H1 (cell line): ENCODE data around the gene CTNND2. TPM values are rescaled to one million over a fixed set of nuclear protein-coding genes. Genes with fewer than 3 reads are reported as not detected.

Experiments
- CTCF ChIA-PET: fragments of 300-600 bp; sonication (Branson Sonifier 250); formaldehyde crosslinking; loops from one replicate; lab custom pipeline; 2021; ENCODE audit not compliant: partially characterized antibody; lab: Charles Lee
- POLR2A ChIA-PET: fragments of 300-600 bp; sonication (Branson Sonifier 250); formaldehyde crosslinking; loops from one replicate; lab custom pipeline; 2021; ENCODE audit warnings: inconsistent platforms; ENCODE audit not compliant: partially characterized antibody; lab: Charles Lee
- DNase-seq, 2 experiments: peaks; one replicate each; pipeline versions ENCODE4 v3.0.0 to v3.0.0-alpha.2; 2010 to 2022; ENCODE audit warnings: low spot score in 2 of 2, low read depth in 1 of 2, mixed read lengths in 1 of 2
- FAIRE-seq: peaks from 2 replicates; lab custom pipeline; 2011; peaks lifted over from hg19 to GRCh38; lab: Jason Lieb, UNC
- H2AFZ ChIP-seq: 2 replicates; pipeline ENCODE4 v1.8.1; 2012; ENCODE audit warnings: low read length, inconsistent platforms
- H2AK5ac ChIP-seq: 2 replicates; pipeline ENCODE4 v1.6.1; 2013; ENCODE audit warnings: low read depth, low read length
- H2BK120ac ChIP-seq: replicated peaks from 2 replicates; pipeline ENCODE3; 2013; ENCODE audit warnings: low read depth, low read length, inconsistent platforms
- H2BK12ac ChIP-seq: 2 replicates; pipeline ENCODE4 v1.6.1; 2013; ENCODE audit warnings: low read depth, low read length
- H2BK15ac ChIP-seq: 2 replicates; pipeline ENCODE4 v1.6.1; 2013; ENCODE audit warnings: low read length
- H2BK20ac ChIP-seq: 2 replicates; pipeline ENCODE4 v1.6.1; 2013; ENCODE audit warnings: low read length
- H2BK5ac ChIP-seq: 2 replicates; pipeline ENCODE4 v1.6.1; 2013; ENCODE audit warnings: low read depth, low read length
- H3K14ac ChIP-seq: 2 replicates; pipeline ENCODE4 v1.6.1; 2013; ENCODE audit warnings: inconsistent platforms; ENCODE audit not compliant: insufficient read length
- H3K18ac ChIP-seq: 2 replicates; pipeline ENCODE4 v1.6.1; 2013; ENCODE audit warnings: low read length; ENCODE audit errors: extremely low read depth
- H3K23ac ChIP-seq: 2 replicates; pipeline ENCODE4 v1.6.1; 2013; ENCODE audit warnings: inconsistent platforms; ENCODE audit not compliant: insufficient read length
- H3K23me2 ChIP-seq: 2 replicates; pipeline ENCODE4 v1.6.1; 2013; ENCODE audit warnings: low read depth, low read length
- H3K27ac ChIP-seq: 2 replicates; pipeline ENCODE4 v1.6.1; 2011; ENCODE audit warnings: low read depth, low read length, inconsistent platforms
- H3K27me3 ChIP-seq, 4 experiments: replicated peaks in 1 of 4; 1 replicate in 1 of 4; 2 replicates in 3 of 4; pipeline versions ENCODE4 v1.6.1 to v1.8.1; 2011 to 2013; ENCODE audit warnings: low read length in 3 of 4, mild to moderate bottlenecking in 3 of 4, inconsistent platforms in 2 of 4, mixed read lengths in 2 of 4, moderate library complexity in 1 of 4; ENCODE audit not compliant: control insufficient read depth in 3 of 4, insufficient read depth in 3 of 4; ENCODE audit errors: extremely low read depth in 1 of 4
- H3K36me3 ChIP-seq, 4 experiments: 2 replicates each; pipeline versions ENCODE4 v1.6.1 to v1.8.1; 2011 to 2013; ENCODE audit warnings: mild to moderate bottlenecking in 4 of 4, low read length in 3 of 4, moderate library complexity in 2 of 4, control low read depth in 1 of 4, inconsistent platforms in 1 of 4; ENCODE audit not compliant: insufficient read depth in 4 of 4, control insufficient read depth in 2 of 4
- H3K4ac ChIP-seq: replicated peaks from 2 replicates; pipeline ENCODE3; 2013; ENCODE audit warnings: low read length, low read depth, mixed read lengths, inconsistent platforms; ENCODE audit not compliant: insufficient read length
- H3K4me1 ChIP-seq, 4 experiments: replicated peaks in 1 of 4; 1 replicate in 1 of 4; 2 replicates in 3 of 4; pipeline versions ENCODE4 v1.6.1 to v1.8.1; 2011 to 2013; ENCODE audit warnings: low read length in 3 of 4, inconsistent platforms in 2 of 4, mixed read lengths in 1 of 4; ENCODE audit not compliant: insufficient read depth in 4 of 4, control insufficient read depth in 3 of 4
- H3K4me2 ChIP-seq, 2 experiments: 2 replicates each; pipeline versions ENCODE4 v1.6.1 to v1.8.1; 2011 to 2013; ENCODE audit warnings: low read depth in 2 of 2, low read length in 2 of 2, control low read depth in 1 of 2, inconsistent platforms in 1 of 2, mild to moderate bottlenecking in 1 of 2; ENCODE audit not compliant: insufficient read depth in 1 of 2
- H3K4me3 ChIP-seq, 4 experiments: fragments of 200-600, 300-600 bp in 1 of 4; sonication (generic), shearing (Covaris generic), sonication (Bioruptor Twin) in 1 of 4; 2 replicates each; pipeline versions ENCODE4 v1.5.1 to v1.8.1; 2011 to 2016; ENCODE audit warnings: low read length in 4 of 4, low read depth in 3 of 4, control low read depth in 2 of 4, inconsistent platforms in 2 of 4, mild to moderate bottlenecking in 2 of 4, mixed read lengths in 1 of 4, moderate library complexity in 1 of 4; ENCODE audit not compliant: insufficient read depth in 2 of 4; ENCODE audit errors: extremely low read depth in 1 of 4
- H3K56ac ChIP-seq: replicated peaks from 2 replicates; pipeline ENCODE3; 2013; ENCODE audit warnings: low read depth, mild to moderate bottlenecking, mixed read lengths, low read length, inconsistent platforms; ENCODE audit not compliant: insufficient read length
- H3K79me1 ChIP-seq: 2 replicates; pipeline ENCODE4 v1.6.1; 2013; ENCODE audit warnings: low read depth, low read length, control low read depth
- H3K79me2 ChIP-seq, 2 experiments: 2 replicates each; pipeline versions ENCODE4 v1.6.1 to v1.8.1; 2012 to 2013; ENCODE audit warnings: low read length in 2 of 2, mild to moderate bottlenecking in 2 of 2, inconsistent platforms in 1 of 2; ENCODE audit not compliant: insufficient read depth in 2 of 2, control insufficient read depth in 1 of 2
- H3K9ac ChIP-seq, 4 experiments: replicated peaks in 1 of 4; 1 replicate in 1 of 4; 2 replicates in 3 of 4; pipeline versions ENCODE4 v1.6.1 to v1.8.1; 2011 to 2013; ENCODE audit warnings: low read depth in 3 of 4, low read length in 3 of 4, control low read depth in 2 of 4, mild to moderate bottlenecking in 2 of 4, moderate library complexity in 2 of 4, inconsistent platforms in 1 of 4; ENCODE audit errors: extremely low read depth in 1 of 4
- H3K9me3 ChIP-seq, 2 experiments: 2 replicates each; pipeline versions ENCODE4 v1.6.1 to v1.8.1; 2012 to 2013; ENCODE audit warnings: mild to moderate bottlenecking in 2 of 2, moderate library complexity in 2 of 2, control low read depth in 1 of 2, inconsistent platforms in 1 of 2, low read depth in 1 of 2, low read length in 1 of 2, mixed read lengths in 1 of 2; ENCODE audit not compliant: insufficient read depth in 2 of 2
- H4K20me1 ChIP-seq, 2 experiments: replicated peaks in 1 of 2; 2 replicates each; pipeline versions ENCODE3 to v1.8.1; 2011 to 2013; ENCODE audit warnings: inconsistent platforms in 2 of 2, low read length in 2 of 2, mild to moderate bottlenecking in 1 of 2; ENCODE audit not compliant: insufficient read depth in 2 of 2, control insufficient read depth in 1 of 2
- H4K5ac ChIP-seq: 2 replicates; pipeline ENCODE4 v1.6.1; 2013; ENCODE audit warnings: low read length, low read depth, mixed read lengths, inconsistent platforms; ENCODE audit not compliant: insufficient read length
- H4K8ac ChIP-seq: 2 replicates; pipeline ENCODE4 v1.8.0; 2013; ENCODE audit warnings: mild to moderate bottlenecking, moderate library complexity, low read length, inconsistent platforms; ENCODE audit not compliant: insufficient read depth; ENCODE audit errors: extremely low read depth
- H4K91ac ChIP-seq: replicated peaks from 2 replicates; pipeline ENCODE3; 2013; ENCODE audit warnings: low read length, mixed read lengths, inconsistent platforms; ENCODE audit not compliant: insufficient read length
- RNF2 ChIP-seq: fragments of 200-900, 300-1000 bp; sonication (generic); IDR thresholded peaks from 2 replicates; pipeline ENCODE4 v1.7.1; 2016; ENCODE audit warnings: borderline replicate concordance, low read depth, mild to moderate bottlenecking, antibody characterized with exemption, low read length; ENCODE audit not compliant: poor library complexity, severe bottlenecking; ENCODE audit errors: missing control alignments
- WGBS, 2 experiments: shearing (Covaris generic) in 1 of 2; methylation state at CpG; one replicate each; pipeline versions ENCODE4 v1.1.6 to v1.1.7; 2013 to 2015; ENCODE audit warnings: low lambda C conversion rate in 2 of 2, mixed read lengths in 2 of 2, inconsistent platforms in 1 of 2, low coverage in 1 of 2, missing lambda C conversion rate in 1 of 2; ENCODE audit not compliant: insufficient replicate concordance in 2 of 2, insufficient coverage in 1 of 2, insufficient read length in 1 of 2; ENCODE audit errors: extremely low coverage in 1 of 2, missing lambda C conversion rate in 1 of 2; 5-methylcytosine and 5-hydroxymethylcytosine counted together
- polyA plus RNA-seq, 7 experiments: library from polyadenylated mRNA; depleted of rRNA in 3 of 7; stranded (reverse) in 5 of 7; unstranded in 2 of 7; fragments of >200 nt in 5 of 7; fragments of 200-250 nt in 2 of 7; gene quantifications; 1 replicate in 5 of 7; 2 replicates in 1 of 7; 4 replicates in 1 of 7; pipeline versions ENCODE4 v1.2.1 to v1.2.3, GENCODE V29; 2011 to 2013; ENCODE audit warnings: missing spikeins in 2 of 7, mixed read lengths in 2 of 7
- total RNA-seq: library from RNA; stranded (reverse); fragmentation: NEBNext Ultra II Directional; extraction: Animal tissue kit (Norgen Biotek cat#: 25700); gene quantifications from 2 replicates; pipeline ENCODE4 v1.2.1, GENCODE V29; 2021

The CTNND2 gene
- total and polyA plus RNA-seq, 2 of the 8 experiments (the other 6 are each of a cell fraction or from before 2014, with no cell fraction given), result 7.4 to 14.2 TPM

GRCh38 chr5:11514705-11515432 lies 389.4 kb downstream of the CTNND2 start:
- H3K27me3 ChIP-seq, result no peaks in the 10 kb centered on the region
- whole genome bisulfite sequencing, 2 experiments, result 84% methylated on average over 11 of the region's 11 CpGs; no CpG with 5 or more reads in 1 of the 2 experiments
- no peak overlapping the region for H4K8ac ChIP-seq
- no peaks in the 10 kb centered on the region for H3K23me2 ChIP-seq
- H3K14ac ChIP-seq, result no peak overlapping the region
- H3K27ac ChIP-seq, result no peak overlapping the region
- no peak for TF ChIP-seq RNF2
- TF ChIP-seq, all 59 proteins: peak for 0
- peaks cover 0 to 3% (median 1%) of the 10 kb centered on the region in 4 experiments; a peak in 1 of 7 replicates for H3K4me1 ChIP-seq
- H3K18ac ChIP-seq, result no peak overlapping the region
- H4K5ac ChIP-seq, result no peak overlapping the region
- no peak overlapping the region for H2BK120ac ChIP-seq
- no peak overlapping the region for H3K4ac ChIP-seq
- no peaks in the 10 kb centered on the region for H3K79me1 ChIP-seq
- no peak overlapping the region for H2BK5ac ChIP-seq
- H3K79me2 ChIP-seq, result no peaks in the 10 kb centered on the region
- no peaks in the 10 kb centered on the region for H3K9me3 ChIP-seq
- H3K36me3 ChIP-seq, result no peaks in the 10 kb centered on the region
- H3K9ac ChIP-seq, result no peak overlapping the region
- ChIA-PET POLR2A (no interaction called here), CTCF (interaction anchor here (0.6 to 0.7 kb wide), 3 partner anchors 35 to 224 kb away, joined by 3 to 4 read pairs (median 3); no protein-coding TSS in a partner anchor)
- no peak overlapping the region for H2BK15ac ChIP-seq
- no peaks in the 10 kb centered on the region for H4K20me1 ChIP-seq
- H4K91ac ChIP-seq, result no peak overlapping the region
- H2AK5ac ChIP-seq, result no peak overlapping the region
- H2BK20ac ChIP-seq, result no peak overlapping the region
- no peak overlapping the region for H3K56ac ChIP-seq
- no peak overlapping the region for H2AFZ ChIP-seq
- DNase-seq (no peak), FAIRE-seq (no peak)
- H3K23ac ChIP-seq, result no peak overlapping the region
- H3K4me3 ChIP-seq, result no peak overlapping the region
- H3K4me2 ChIP-seq, result no peak overlapping the region
- H2BK12ac ChIP-seq, result no peak overlapping the region
